Measurements from ENCODE around the gene COL15A1. TPM values are rescaled to one million over a fixed set of nuclear protein-coding genes. Genes with fewer than 3 reads are reported as not detected.

The COL15A1 gene
- total RNA-seq, 4 donors from 2014 or later = 20.7 to 98.5 (median 55.0) TPM

GRCh38 chr9:98930792-98931191, 12.9 kb upstream of the COL15A1 start:
- ATAC-seq (ENCODE audit: low FRiP score) (no peak), DNase-seq (ENCODE audit: low spot score) (no peak)
- TF ChIP-seq, protein P1, sequence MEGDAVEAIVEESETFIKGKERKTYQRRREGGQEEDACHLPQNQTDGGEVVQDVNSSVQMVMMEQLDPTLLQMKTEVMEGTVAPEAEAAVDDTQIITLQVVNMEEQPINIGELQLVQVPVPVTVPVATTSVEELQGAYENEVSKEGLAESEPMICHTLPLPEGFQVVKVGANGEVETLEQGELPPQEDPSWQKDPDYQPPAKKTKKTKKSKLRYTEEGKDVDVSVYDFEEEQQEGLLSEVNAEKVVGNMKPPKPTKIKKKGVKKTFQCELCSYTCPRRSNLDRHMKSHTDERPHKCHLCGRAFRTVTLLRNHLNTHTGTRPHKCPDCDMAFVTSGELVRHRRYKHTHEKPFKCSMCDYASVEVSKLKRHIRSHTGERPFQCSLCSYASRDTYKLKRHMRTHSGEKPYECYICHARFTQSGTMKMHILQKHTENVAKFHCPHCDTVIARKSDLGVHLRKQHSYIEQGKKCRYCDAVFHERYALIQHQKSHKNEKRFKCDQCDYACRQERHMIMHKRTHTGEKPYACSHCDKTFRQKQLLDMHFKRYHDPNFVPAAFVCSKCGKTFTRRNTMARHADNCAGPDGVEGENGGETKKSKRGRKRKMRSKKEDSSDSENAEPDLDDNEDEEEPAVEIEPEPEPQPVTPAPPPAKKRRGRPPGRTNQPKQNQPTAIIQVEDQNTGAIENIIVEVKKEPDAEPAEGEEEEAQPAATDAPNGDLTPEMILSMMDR (IDR thresholded peaks at IDR 0.05) = no peak

DNA sequence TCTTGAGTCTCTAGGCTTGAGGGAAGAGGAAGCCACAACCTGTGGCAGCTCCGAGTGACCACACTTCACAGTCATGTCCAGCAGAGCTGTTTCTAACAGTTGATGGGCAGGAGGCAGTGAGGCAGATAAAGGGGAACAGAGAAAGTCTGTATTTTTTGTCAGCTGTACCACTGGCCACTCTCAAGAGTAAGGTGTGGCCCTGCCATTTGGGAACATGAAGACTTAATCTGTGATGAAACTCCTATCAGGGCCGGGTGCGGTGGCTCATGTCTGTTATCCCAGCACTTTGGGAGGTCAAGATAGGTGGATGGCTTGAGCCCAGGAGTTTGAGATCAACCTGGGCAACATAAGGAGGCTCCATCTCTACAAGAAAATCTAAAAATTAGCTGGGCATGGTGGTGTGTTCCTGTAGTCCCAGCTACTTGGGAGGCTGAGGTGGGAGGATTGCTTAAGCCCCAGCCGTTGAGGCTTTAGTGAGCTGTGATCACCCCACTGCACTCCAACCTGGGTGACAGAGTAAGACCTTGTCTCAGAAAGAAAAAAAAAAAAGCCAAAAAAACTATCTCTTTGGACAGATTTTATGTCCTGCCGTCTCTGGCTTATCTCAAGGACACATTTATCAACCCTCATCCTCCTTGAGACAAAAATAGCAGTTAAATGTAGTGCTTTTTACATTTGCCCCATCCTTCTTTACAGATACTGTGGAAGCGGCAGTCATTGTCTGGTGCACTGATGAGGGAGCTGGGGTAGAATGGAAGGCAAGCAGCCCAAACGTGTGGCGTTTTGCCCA, 11.9 kb upstream of the COL15A1 start:
- no peak for ATAC-seq (ENCODE audit: low FRiP score)
- DNase-seq (ENCODE audit: low spot score) = no peak
- TF ChIP-seq, protein P1 (IDR thresholded peaks at IDR 0.05) = no peak

DNA sequence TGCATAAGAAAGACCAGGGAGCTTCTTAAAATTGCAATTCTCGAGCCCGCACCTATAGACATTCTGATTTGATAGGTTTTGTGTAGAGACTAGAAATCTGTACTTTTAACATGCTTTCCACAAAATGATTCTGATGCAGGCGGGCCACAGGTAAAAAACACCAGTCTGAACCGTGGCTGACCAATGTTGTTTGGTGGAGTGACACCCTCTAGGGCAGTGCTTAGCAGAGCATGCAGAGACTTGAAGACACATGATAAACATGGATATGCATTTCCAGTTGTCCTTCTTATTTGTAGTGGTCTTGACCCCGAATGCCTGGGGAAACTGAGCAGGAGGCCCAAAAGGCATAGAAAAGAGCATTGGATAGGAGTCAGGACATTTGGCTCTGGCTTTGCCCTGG, 10.5 kb upstream of the COL15A1 start:
- ATAC-seq (ENCODE audit: low FRiP score) (no peak), DNase-seq (ENCODE audit: low spot score) (no peak)
- TF ChIP-seq, protein P1 (IDR thresholded peaks at IDR 0.05) = no peak

DNA sequence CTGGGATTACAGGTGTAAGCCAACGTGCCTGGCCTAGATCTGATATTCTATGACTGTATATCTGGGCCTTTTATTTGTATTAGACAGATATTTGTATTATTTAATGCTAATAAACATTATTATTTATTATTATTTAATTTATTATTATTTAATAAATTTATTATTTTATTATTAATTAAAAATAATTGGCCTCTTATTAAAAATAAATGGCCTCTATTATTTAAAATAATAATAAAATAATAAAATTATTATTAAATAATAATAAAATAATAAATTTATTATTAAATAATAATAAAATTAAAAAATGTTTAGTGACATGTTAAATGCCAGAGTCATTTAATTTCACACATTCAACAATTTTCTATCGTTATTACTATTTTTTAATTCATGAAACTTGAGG, 9.8 kb upstream of the COL15A1 start:
- no peak for DNase-seq (ENCODE audit: low spot score)
- no peak for ATAC-seq (ENCODE audit: low FRiP score)
- TF ChIP-seq, protein P1 (IDR thresholded peaks at IDR 0.05) = no peak

DNA sequence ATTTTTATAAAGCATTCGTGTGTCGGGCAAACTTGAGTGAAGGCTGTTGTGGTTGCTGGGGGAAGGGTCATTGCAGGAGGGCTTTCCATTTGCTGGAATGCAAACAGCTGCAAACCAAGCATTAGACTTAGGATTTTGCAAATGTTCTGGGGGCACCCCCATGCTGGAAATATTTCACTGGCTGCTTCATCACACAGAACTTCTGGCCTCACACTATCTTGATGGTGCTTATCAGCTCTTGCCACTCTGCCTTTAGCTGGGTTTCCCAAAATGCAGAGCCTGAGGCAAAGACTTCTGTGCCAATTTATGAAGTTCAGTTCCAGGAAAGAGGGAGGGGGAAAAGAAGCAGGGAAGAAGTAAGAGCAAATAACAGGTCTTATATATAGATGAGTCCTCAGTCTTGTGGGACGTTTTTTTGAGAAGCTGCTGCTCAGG, 8.6 kb upstream of the COL15A1 start:
- TF ChIP-seq, protein P1 (IDR thresholded peaks at IDR 0.05) = no peak
- no peak for ATAC-seq (ENCODE audit: low FRiP score)

GRCh38 chr9:98940276-98940675, 3.4 kb upstream of the COL15A1 start:
- ATAC-seq (ENCODE audit: low FRiP score) = no peak
- no peak for DNase-seq (ENCODE audit: low spot score)
- TF ChIP-seq, protein P1 (IDR thresholded peaks at IDR 0.05) = no peak

More for the DNA sequence above, 8.6 kb upstream of the COL15A1 start:
- DNase-seq (ENCODE audit: low spot score) = no peak

DNA sequence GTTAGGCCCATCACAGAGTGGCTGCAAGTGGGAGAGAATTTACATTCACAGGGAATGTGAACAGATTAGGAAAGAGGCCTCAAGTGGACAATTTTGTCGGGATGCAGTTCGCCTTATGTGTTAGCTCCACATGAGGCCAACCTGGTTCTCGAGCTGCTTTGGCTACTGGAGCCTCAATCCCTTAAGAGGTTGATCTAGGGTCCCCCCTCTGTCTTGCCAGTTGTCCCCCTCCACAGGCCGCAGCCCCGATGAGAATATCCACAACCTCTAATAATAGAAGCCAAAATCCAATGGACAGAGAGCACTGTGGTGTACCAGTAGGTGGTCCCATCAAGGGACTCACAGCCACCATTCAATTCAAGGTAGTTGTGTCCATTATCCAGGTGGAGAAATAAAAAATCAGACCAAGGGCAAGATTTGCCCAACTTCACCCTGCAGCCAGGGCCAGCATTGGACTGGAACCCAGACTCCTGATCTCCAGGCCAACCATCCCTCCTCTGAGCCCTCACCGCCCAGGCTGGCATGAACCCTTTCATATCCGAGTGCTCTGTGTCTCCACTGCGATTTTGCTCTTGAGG, 1.7 kb upstream of the COL15A1 start:
- TF ChIP-seq, protein P1 (IDR thresholded peaks at IDR 0.05) = no peak
- no peak for ATAC-seq (ENCODE audit: low FRiP score)

More for the DNA sequence above, 1.7 kb upstream of the COL15A1 start:
- DNase-seq (ENCODE audit: low spot score) = no peak
